ENCODE data around the gene SVBP.
A peak's percentile ranks its signal among the peaks of the same experiment; 100 is the strongest.
"Not testable (repeated sequence)": the region's sequence is repeated elsewhere in the genome, so short reads cannot be mapped to it uniquely, and the experiment has no call there.

Gene SVBP

GRCh38 chr1:42816585-42817439 is at the start of gene SVBP, which contains the start of gene ERMAP:
Gene SVBP (minus strand): TSS chr1:42817397. CDS start chr1:42816544, 853 bp downstream.
Gene ERMAP (plus strand): TSS chr1:42817122. CDS start chr1:42830449, 13,327 bp downstream.
- FAIRE-seq, result no peak

GRCh38 chr1:42866549-42866948 is 49.4 kb upstream of the SVBP start:
- FAIRE-seq, result no peak

GRCh38 chr1:42861014-42861399 is 43.8 kb upstream of the SVBP start:
- no peak for FAIRE-seq

- no peak for FAIRE-seq
Measured at GRCh38 chr1:42860339-42861013, 43.3 kb upstream of the SVBP start.

- not testable (repeated sequence) for FAIRE-seq
Measured at GRCh38 chr1:42859366-42859765, 42.2 kb upstream of the SVBP start.

- FAIRE-seq, result not testable (repeated sequence)
Measured at GRCh38 chr1:42856554-42856953, 39.4 kb upstream of the SVBP start.

- FAIRE-seq, result no peak
Measured at GRCh38 chr1:42853116-42853884, 36.1 kb upstream of the SVBP start.

- FAIRE-seq, result no peak
Measured at GRCh38 chr1:42852608-42852980, 35.4 kb upstream of the SVBP start.

GRCh38 chr1:42851960-42852607 is 34.9 kb upstream of the SVBP start:
- FAIRE-seq, result no peak

- FAIRE-seq, result no peak
Measured at GRCh38 chr1:42851420-42851819, 34.2 kb upstream of the SVBP start.

- FAIRE-seq, result no peak
Measured at GRCh38 chr1:42849944-42850343, 32.7 kb upstream of the SVBP start.

- FAIRE-seq, result no peak
Measured at GRCh38 chr1:42848823-42849537, 31.8 kb upstream of the SVBP start.

GRCh38 chr1:42847721-42848460 is 30.7 kb upstream of the SVBP start:
- no peak for FAIRE-seq

GRCh38 chr1:42847111-42847595 is 30.0 kb upstream of the SVBP start:
- no peak for FAIRE-seq

GRCh38 chr1:42846257-42847110 is 29.3 kb upstream of the SVBP start, which contains the start of gene ZNF691:
Gene ZNF691 (plus strand): TSS chr1:42846613. CDS start chr1:42849659, 3,046 bp downstream.
- FAIRE-seq, result peak; percentile 98

GRCh38 chr1:42845866-42846256 is 28.7 kb upstream of the SVBP start:
- FAIRE-seq, result no peak

- no peak for FAIRE-seq
Measured at GRCh38 chr1:42845193-42845592, 28.0 kb upstream of the SVBP start.

- FAIRE-seq, result no peak
Measured at GRCh38 chr1:42844592-42845140, 27.5 kb upstream of the SVBP start.

- FAIRE-seq, result no peak
Measured at GRCh38 chr1:42841440-42842147, 24.4 kb upstream of the SVBP start.

Data from G401.6 (cell line).